ENCODE results near the gene SLC26A3.

SLC26A3 gene

GRCh38 chr7:107744345-107744750 lies 58.7 kb downstream of the SLC26A3 start:
- DNase-seq (ENCODE audit: low spot score): no peak

DNA sequence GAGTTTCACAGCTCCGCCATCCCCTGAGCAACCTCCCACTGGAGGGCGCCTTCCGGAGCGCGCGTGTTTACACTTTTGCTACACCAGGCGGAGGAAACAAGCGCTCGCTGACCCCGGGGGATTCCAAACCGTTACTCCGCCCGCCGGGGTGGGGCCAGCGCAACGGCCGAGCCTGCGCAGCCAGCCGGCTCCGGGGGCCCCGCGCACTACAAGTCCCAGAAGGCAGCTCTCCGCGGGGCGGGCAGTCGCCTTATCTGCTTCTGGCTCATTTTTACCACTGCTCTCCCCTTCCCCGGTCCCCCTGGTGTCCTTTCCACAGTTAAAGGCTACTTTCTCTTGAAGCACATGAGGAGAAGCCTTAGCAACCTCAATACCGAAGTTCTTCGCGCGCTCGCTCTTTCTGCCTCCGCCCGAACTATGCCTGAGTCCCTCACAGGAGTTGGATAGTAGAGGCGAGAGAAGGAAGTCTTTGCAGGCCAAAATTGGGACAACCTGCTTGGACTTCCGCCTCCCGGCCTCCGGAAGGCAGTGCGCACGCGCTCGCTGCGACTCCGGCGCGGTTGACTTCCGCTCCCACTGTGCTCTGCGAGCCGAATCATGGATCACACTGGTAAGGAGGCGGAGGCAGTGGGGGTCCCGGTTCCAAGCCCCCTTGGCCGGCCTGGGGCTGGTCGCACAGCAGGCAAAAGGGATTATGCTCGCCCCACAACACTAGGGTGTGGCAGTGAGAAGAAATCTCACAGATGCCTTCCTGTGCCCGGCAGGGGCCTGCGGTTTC lies 59.3 kb downstream of the SLC26A3 start, which contains the start of gene CBLL1:
Gene CBLL1 (plus strand): TSS at position 576 of the 778 bp plus-strand sequence. CDS start 22 bp downstream, at position 598.
- DNase-seq (ENCODE audit: low spot score): peak; percentile 96

DNA sequence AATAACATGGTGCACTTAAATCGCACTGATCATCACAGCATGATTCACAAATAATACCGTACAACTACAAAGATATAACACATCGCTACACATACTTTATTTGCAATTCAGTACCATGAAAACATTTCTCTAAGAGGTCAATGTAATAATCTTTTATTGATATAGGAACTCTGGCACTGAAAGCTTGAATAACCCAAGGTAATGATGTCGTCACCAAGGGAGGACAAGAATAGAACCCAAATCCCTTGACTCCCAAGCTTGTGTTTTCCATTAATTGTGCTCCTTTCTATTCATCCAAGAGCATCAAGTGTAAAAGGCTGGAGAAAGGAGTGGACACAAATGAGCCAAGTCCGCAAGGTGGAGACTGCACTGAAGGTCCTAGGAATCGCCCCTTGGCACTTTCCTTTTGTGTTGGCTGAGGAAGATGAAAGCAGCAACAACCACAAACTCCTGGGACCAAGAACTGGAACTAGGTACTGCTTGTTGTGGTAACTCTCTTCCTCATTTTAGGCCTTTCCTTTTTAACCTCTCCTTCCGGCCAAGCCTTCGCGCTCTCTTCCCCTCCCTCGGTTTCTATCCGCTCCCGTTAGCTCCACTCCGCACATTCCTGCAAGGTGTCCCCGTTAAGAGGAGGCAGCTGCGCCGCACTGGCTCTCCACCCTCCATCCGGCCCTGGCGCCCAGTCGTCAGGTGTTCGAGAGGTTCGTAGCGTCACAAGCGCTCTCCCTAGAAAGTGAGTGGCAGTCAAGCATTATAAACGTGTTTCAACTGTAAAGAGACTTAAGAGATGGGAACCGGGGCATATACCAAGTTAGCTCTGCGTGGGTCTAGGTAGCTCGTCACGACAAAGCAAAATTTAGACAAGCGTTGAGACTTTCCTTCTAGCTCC lies 60.1 kb downstream of the SLC26A3 start:
- no peak for DNase-seq (ENCODE audit: low spot score)

- no peak for DNase-seq (ENCODE audit: low spot score)
These were observed 74.7 kb downstream of the SLC26A3 start for GRCh38 chr7:107728276-107728675.

- DNase-seq (ENCODE audit: low spot score): no peak
These were observed 76.5 kb downstream of the SLC26A3 start for GRCh38 chr7:107726356-107727130.

DNA sequence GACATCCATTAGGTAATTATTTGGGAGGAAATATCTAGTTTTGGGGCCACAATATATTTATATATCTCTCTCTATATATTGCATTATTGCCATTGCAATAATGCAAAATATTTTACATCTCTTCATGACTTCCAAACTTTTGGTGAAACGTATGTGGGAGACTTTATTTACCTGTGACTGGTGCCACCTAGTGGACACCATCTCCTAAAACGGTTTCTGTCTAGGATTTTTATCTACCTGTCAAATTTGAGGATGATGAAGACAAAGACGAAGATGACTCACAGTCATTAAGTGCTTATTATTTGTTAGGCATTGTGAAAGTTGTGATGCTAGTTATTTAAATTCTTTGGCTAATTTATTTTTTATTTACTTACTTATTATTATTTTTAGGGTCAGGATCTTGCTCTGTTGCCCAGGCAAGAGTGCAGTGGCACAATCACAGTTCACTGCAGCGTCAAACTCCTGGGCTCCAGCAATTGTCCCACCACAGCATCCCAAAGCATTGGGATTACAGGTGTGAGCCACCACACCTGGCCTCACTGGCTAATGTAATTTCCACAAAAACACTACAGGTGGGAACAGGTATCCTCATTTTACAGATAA lies 77.8 kb downstream of the SLC26A3 start:
- peak; percentile 54 for DNase-seq (ENCODE audit: low spot score)

DNA sequence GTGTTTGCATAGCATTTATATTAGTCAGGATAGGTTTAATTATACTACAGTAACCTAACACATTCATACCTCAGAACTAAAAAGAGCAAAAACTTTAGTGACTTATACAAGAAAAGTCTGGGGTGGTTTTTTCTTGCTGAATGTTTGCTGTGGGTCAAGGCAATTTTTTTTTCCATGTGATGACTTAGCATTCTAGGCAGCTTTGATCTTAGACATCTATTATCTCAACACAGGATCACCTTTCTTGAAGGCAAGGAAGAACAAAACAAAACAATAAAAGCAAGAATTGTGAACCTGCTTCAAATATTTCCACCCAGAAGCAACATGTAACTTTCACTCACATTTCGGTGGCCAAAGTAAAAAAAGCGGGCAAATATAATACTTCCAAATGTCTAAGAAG lies 79.8 kb downstream of the SLC26A3 start:
- DNase-seq (ENCODE audit: low spot score): no peak

GRCh38 chr7:107721286-107721685 lies 81.7 kb downstream of the SLC26A3 start:
- no peak for DNase-seq (ENCODE audit: low spot score)

DNA sequence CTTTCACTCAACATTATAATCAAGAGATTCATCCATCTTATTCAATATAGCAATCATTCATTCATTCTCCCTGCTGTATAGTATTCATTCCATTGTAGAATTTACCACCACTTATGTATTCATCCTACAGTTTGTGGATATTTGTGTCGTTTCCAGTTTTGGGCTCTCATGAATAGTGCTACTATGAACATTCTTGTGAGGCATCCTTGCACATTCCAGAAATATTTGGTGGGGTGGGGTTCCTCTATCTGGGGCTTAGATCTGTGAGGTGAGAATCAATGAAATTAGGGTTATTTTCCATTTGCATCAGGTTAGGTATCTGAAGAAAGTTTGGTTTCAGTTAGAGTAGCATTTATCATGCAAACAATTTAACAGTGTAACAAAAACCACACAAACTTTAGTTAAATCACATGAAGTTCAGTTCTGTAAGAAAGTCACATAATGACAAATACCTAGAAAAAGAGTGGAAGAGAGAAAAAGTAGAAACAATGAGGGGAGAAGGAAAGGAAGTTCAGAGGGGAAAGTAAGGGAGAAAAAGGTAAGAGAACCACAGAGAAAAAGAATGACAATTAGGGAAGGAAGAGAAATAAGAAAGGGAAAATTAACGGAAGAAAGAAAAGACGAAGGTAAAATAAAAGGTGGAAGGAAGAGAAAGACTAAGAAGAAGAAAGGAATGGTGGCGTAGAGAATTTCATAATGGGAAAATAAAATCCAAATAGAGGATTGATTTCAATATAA lies 84.4 kb downstream of the SLC26A3 start:
- no peak for DNase-seq (ENCODE audit: low spot score)

GRCh38 chr7:107715531-107715930 lies 87.5 kb downstream of the SLC26A3 start:
- DNase-seq (ENCODE audit: low spot score): no peak

Data from CD4-positive, alpha-beta T cell treated with Interleukin-15 for 4 hours (primary cell).